Psoas muscle (tissue), 8 donors: ENCODE measurements around the gene CRLF1. TPM values are rescaled to one million over a fixed set of nuclear protein-coding genes. Genes with fewer than 3 reads are reported as not detected.
"Not testable (repeated sequence)": the region's sequence is repeated elsewhere in the genome, so short reads cannot be mapped to it uniquely, and the experiment has no call there.

Experiments used
- ATAC-seq, 4 donors: fragments of 200-7000 bp; cut with Tn5 transposase; one replicate each; pipeline ENCODE4 v1.9.1; 2020; ENCODE audit warnings: moderate library complexity in 3 of 4, mild to moderate bottlenecking in 2 of 4
- DNase-seq, 2 donors: peaks; one replicate each; pipeline ENCODE4 v3.0.0-alpha.2; 2020
- H3K27ac ChIP-seq: fragments of 200-600 bp; one replicate; pipeline ENCODE4 v1.8.0; 2022
- H3K27me3 ChIP-seq, 3 donors: fragments of 200-600 bp in 1 of 3; one replicate each; pipeline versions ENCODE4 v1.6.1 to v1.8.0; 2013 to 2022; ENCODE audit warnings: low read length in 2 of 3, mild to moderate bottlenecking in 2 of 3, moderate library complexity in 1 of 3; ENCODE audit not compliant: insufficient read depth in 3 of 3
- H3K36me3 ChIP-seq, 2 donors: fragments of 200-600 bp in 1 of 2; one replicate each; pipeline versions ENCODE4 v1.6.1 to v1.8.0; 2013 to 2022; ENCODE audit warnings: low read depth in 1 of 2, mild to moderate bottlenecking in 1 of 2, moderate library complexity in 1 of 2; ENCODE audit not compliant: insufficient read depth in 1 of 2
- H3K4me1 ChIP-seq: fragments of 200-600 bp; one replicate; pipeline ENCODE4 v1.8.0; 2022
- H3K4me3 ChIP-seq: fragments of 200-600 bp; one replicate; pipeline ENCODE4 v1.8.0; 2022; ENCODE audit warnings: mild to moderate bottlenecking
- H3K9me3 ChIP-seq: fragments of 200-600 bp; one replicate; pipeline ENCODE4 v1.8.0; 2022
- CTCF ChIP-seq: fragments of 200-600 bp; IDR thresholded peaks from one replicate; pipeline ENCODE4 v1.8.0; 2022; ENCODE audit warnings: antibody characterized with exemption
- WGBS, 3 donors: extraction: QIAGEN DNeasy Blood & Tissue Kit; methylation state at CpG; one replicate each; pipeline versions ENCODE4 v1.1.6 to v1.1.7; 2013; 5-methylcytosine and 5-hydroxymethylcytosine counted together
- intact Hi-C, 2 donors: fragments of 100-400 bp; cut with DNase I; formaldehyde crosslinking; loops; one replicate each; pipeline versions ENCODE4 v1.11.0 to v1.14.2; 2022
- polyA plus RNA-seq, 3 donors: library from polyadenylated mRNA; stranded (reverse); fragments of 200-250 nt; gene quantifications; one replicate each; pipeline ENCODE4 v1.2.3, GENCODE V29; 2013
- total RNA-seq, 4 donors: library from RNA; stranded (reverse); fragmentation: NEBNext Ultra II Directional in 2 of 4; extraction: Animal tissue kit (Norgen Biotek cat#: 25700) in 2 of 4; gene quantifications; one replicate each; pipeline versions ENCODE4 v1.2.1 to v1.2.4, GENCODE V29; 2021 to 2023
- donor health status: healthy with polysubstance abuse.
- donor health status: DM: no; HTN: no; CAD: no; lungs with moderate emphysema.
- donor health status: Bipolar disorder and iron deficiency.
- donor health status: healthy.
- donor health status: DM: yes; HTN: yes; CAD: no.
- donor health status: DM: no; HTN: no; CAD: no.
- donor health status: DM: no; HTN: no; CAD: no.
- donor health status: DM: yes; HTN: yes; CAD: no.

Gene CRLF1
- total and polyA plus RNA-seq, 7 donors = 8.3 to 28.4 (median 15.6) TPM

DNA sequence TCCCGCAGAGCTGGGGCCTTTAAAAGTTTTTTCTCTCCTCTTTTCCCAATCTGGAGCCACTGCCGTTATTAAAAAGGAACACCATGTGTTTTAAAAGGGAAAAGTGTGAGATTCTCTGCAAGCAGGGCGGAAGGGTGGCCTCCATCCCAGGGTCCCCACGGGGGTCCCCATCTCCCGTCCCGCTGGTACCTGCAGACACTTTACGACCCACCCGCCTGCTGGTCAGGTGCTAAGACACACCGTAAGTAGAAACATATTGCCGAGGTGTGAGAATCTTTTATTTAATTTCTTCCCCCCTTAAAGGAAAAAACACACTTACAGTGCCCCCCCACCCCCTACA, 1.8 kb downstream of the CRLF1 start:
- ATAC-seq = no peak
- no peak overlapping the region for H3K4me3 ChIP-seq
- no peak for DNase-seq
- no peaks in the 10 kb centered on the region for H3K9me3 ChIP-seq
- no peak overlapping the region for H3K27ac ChIP-seq
- peaks cover 10% of the 10 kb centered on the region for H3K4me1 ChIP-seq
- TF ChIP-seq CTCF = no peak
- H3K36me3 ChIP-seq = no peaks in the 10 kb centered on the region
- 51 to 62% (median 58%) methylated on average over 10 of the region's 10 CpGs for WGBS, 3 donors
- intact Hi-C loops = no loop called here
- peaks cover 0 to 66% (median 26%) of the 10 kb centered on the region in 3 donors for H3K27me3 ChIP-seq

- Histone ChIP-seq H3K9me3 (no peaks in the 10 kb centered on the region), H3K4me1 (peaks cover 10% of the 10 kb centered on the region), H3K27me3 (peaks cover 0 to 63% (median 28%) of the 10 kb centered on the region in 3 donors), H3K4me3 (no peak overlapping the region), H3K36me3 (no peaks in the 10 kb centered on the region), H3K27ac (no peak overlapping the region)
- no peak for TF ChIP-seq CTCF
- intact Hi-C loops = no loop called here
- no peak for DNase-seq
- peak in 1 of 4 donors; percentile 27 for ATAC-seq
- whole genome bisulfite sequencing, 3 donors = 25 to 31% (median 27%) methylated on average over 22 to 26 of the region's 26 CpGs
These were observed 2.4 kb downstream of the CRLF1 start for GRCh38 chr19:18603958-18604819.

GRCh38 chr19:18603255-18603957, 3.2 kb downstream of the CRLF1 start:
- intact Hi-C loops = no loop called here
- DNase-seq = peak in 1 of 2 donors; percentile 22
- 11 to 21% (median 16%) methylated on average over 16 to 32 of the region's 32 CpGs for WGBS, 3 donors
- no peak overlapping the region for H3K27ac ChIP-seq
- peaks cover 0 to 60% (median 27%) of the 10 kb centered on the region in 3 donors for H3K27me3 ChIP-seq
- TF ChIP-seq CTCF = no peak
- H3K4me1 ChIP-seq = peaks cover 10% of the 10 kb centered on the region
- ATAC-seq = peak in 3 of 4 donors; percentile 20 to 38 (median 35)
- no peaks in the 10 kb centered on the region for H3K36me3 ChIP-seq
- H3K4me3 ChIP-seq = no peak overlapping the region
- no peaks in the 10 kb centered on the region for H3K9me3 ChIP-seq

- no peak overlapping the region for H3K27ac ChIP-seq
- H3K4me3 ChIP-seq = no peak overlapping the region
- H3K27me3 ChIP-seq = peaks cover 0 to 47% (median 16%) of the 10 kb centered on the region in 3 donors
- H3K4me1 ChIP-seq = no peaks in the 10 kb centered on the region
- no peak for DNase-seq
- ATAC-seq = no peak
- intact Hi-C loops = no loop called here
- no peaks in the 10 kb centered on the region for H3K36me3 ChIP-seq
- TF ChIP-seq CTCF = no peak
- no peaks in the 10 kb centered on the region for H3K9me3 ChIP-seq
- WGBS, 3 donors = 75 to 85% (median 85%) methylated on average over 4 of the region's 4 CpGs
These were observed 4.7 kb downstream of the CRLF1 start for GRCh38 chr19:18601875-18602274.

DNA sequence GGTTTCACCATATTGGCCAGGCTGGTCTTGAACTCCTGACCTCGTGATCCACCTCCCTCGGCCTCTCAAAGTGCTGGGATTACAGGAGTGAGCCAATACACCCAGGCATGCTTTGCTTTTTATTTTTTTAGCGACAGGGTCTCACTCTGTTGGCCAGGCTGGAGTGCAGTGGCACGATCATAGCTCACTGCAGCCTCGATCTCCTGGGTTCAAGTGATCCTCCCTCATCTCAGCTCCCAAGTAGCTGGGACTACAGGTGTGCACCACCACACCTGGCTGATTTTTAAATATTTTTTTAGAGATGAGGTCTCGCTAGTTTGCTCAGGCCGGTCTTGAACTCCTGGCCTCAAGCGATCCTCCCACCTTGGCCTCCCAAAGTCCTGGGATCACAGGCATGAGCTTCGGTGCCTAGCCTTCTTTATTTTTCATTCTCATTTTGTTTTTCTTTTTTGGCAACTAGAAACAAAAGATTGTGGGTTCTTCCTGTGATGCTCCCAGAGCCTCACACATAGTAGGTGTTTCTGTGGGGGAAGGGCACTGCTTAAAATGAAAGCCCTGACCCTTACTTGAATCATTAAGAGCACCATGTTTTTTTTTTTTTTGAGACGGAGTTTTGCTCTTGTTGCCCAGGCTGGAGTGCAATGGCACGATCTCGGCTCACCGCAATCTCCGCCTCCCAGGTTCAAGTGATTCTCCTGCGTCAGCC, 5.8 kb downstream of the CRLF1 start:
- intact Hi-C loops, ATAC-seq, H3K27ac ChIP-seq, H3K9me3 ChIP-seq, H3K4me1 ChIP-seq, DNase-seq, H3K4me3 ChIP-seq, H3K36me3 ChIP-seq: not testable (repeated sequence)
- peaks cover 0 to 42% (median 10%) of the 10 kb centered on the region in 3 donors for H3K27me3 ChIP-seq
- 90 to 96% (median 92%) methylated on average over 15 of the region's 15 CpGs for WGBS, 3 donors
